BE2C (cell line): ENCODE data around the gene ABCC5.

Source experiments
- DNase-seq: peaks from one replicate; pipeline ENCODE4 v3.0.0-alpha.2; 2020
- H3K27me3 ChIP-seq: fragments of 250-450 bp; sonication (Bioruptor Pico); 2 replicates; pipeline ENCODE4 v1.5.1; 2020; ENCODE audit warnings: mild to moderate bottlenecking
- H3K36me3 ChIP-seq: fragments of 250-450 bp; sonication (Bioruptor Pico); 2 replicates; pipeline ENCODE4 v1.5.1; 2020; ENCODE audit warnings: mild to moderate bottlenecking
- H3K4me1 ChIP-seq: fragments of 250-450 bp; sonication (Bioruptor Pico); 2 replicates; pipeline ENCODE4 v1.5.1; 2020
- H3K4me3 ChIP-seq: 2 replicates; pipeline ENCODE4 v1.5.1; 2011; ENCODE audit warnings: low read depth, low read length
- H3K9me3 ChIP-seq: fragments of 250-450 bp; sonication (Bioruptor Pico); 2 replicates; pipeline ENCODE4 v1.5.1; 2020
- TF ChIP-seq, protein P1 (sequence below): IDR thresholded peaks from 2 replicates; pipeline ENCODE4 v1.5.1; 2012; ENCODE audit warnings: mild to moderate bottlenecking, low read depth, low read length

Gene ABCC5

DNA sequence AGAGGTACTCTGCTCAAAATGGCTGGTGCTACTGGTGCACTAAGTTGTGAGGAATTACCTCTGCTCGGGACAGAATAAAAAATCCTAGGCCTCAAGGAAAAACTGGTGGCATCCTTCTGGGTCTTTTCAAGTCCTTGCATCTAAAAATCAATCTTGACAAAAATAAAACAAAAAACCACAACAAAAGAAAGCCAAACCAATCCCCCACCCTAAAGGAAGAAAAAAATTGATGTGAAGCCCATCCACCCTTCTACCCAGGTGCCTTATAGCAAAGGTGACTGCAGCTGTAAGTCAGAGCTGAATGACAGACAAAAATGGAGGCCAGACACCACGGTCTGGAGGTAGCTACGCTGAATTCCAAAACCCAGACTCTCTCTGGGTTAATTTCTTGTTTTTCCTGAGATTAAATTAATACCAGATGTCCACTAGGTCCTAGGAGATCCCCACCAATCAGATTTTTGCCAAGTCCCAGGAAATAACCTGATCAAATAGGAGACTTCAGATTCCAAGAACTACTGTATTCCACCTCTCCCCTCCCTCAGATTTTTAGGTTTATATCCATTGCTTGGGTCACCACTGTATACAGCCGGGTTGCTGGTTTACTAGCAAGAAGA, 33.5 kb downstream of the ABCC5 start:
- no peaks in the 10 kb centered on the region for H3K27me3 ChIP-seq
- H3K4me3 ChIP-seq = no peak overlapping the region
- no peaks in the 10 kb centered on the region; the same call in 1 of the 2 replicates for H3K4me1 ChIP-seq
- no peak for DNase-seq
- H3K9me3 ChIP-seq = no peaks in the 10 kb centered on the region
- peaks cover 73% of the 10 kb centered on the region for H3K36me3 ChIP-seq
- TF ChIP-seq, protein P1, sequence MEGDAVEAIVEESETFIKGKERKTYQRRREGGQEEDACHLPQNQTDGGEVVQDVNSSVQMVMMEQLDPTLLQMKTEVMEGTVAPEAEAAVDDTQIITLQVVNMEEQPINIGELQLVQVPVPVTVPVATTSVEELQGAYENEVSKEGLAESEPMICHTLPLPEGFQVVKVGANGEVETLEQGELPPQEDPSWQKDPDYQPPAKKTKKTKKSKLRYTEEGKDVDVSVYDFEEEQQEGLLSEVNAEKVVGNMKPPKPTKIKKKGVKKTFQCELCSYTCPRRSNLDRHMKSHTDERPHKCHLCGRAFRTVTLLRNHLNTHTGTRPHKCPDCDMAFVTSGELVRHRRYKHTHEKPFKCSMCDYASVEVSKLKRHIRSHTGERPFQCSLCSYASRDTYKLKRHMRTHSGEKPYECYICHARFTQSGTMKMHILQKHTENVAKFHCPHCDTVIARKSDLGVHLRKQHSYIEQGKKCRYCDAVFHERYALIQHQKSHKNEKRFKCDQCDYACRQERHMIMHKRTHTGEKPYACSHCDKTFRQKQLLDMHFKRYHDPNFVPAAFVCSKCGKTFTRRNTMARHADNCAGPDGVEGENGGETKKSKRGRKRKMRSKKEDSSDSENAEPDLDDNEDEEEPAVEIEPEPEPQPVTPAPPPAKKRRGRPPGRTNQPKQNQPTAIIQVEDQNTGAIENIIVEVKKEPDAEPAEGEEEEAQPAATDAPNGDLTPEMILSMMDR = no peak

DNA sequence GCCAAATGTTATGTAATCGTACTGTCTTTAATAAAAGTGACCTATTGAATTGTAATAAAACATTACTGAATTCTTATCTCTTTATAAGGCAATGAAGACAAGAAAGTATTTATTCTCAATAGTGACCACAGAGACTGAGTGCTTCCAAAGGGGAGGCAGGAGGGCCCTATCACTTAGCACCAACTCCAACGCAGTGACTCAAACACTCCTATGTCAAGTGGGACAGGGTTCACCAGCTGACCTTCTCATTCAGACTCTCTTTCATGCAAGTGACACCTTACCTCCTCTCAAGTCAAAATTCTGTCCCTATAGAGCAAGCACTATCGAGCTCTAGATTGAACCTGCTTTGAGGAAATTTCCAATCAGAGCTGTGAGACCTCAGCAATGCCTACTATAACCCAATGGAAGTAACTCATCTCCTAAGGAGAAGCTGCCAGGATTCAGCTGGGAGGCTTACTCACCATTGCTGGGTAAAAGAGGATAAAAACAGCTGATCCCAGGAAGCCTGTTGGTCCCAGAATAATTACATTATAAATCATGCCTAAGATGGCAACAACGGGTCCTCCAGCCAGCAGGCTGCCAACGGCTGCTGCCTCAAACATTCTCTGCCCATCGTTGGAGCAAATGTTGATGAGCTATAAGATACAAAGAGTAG, 35.6 kb downstream of the ABCC5 start:
- DNase-seq = no peak
- Histone ChIP-seq H3K27me3 (no peaks in the 10 kb centered on the region), H3K9me3 (no peaks in the 10 kb centered on the region), H3K36me3 (peaks cover 63% of the 10 kb centered on the region), H3K4me1 (no peaks in the 10 kb centered on the region; the same call in 1 of the 2 replicates), H3K4me3 (no peak overlapping the region)
- TF ChIP-seq, protein P1 = no peak

DNA sequence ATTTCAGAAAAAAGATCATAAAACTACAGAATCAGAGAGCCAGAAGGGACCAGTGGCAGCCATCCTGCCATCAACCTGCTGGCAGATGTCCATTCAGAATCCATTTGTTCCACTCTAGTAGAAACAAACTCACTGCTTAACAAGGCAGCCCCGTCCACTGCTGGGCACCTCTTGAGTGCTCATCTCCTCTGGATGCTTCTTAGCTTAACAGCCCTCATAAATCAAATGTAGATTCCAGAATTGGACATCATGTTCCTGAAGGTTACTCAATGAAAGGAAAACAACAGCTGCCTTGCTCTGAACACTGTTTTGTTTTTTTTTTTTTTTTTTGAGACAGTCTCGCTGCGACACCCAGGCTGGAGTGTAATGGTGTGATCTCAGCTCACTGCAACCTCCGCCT, 37.3 kb downstream of the ABCC5 start:
- no peak for DNase-seq
- H3K9me3 ChIP-seq = no peaks in the 10 kb centered on the region
- peaks cover 60% of the 10 kb centered on the region for H3K36me3 ChIP-seq
- TF ChIP-seq, protein P1 = no peak
- H3K4me3 ChIP-seq = no peak overlapping the region
- no peaks in the 10 kb centered on the region for H3K27me3 ChIP-seq
- no peaks in the 10 kb centered on the region; the same call in 1 of the 2 replicates for H3K4me1 ChIP-seq

DNA sequence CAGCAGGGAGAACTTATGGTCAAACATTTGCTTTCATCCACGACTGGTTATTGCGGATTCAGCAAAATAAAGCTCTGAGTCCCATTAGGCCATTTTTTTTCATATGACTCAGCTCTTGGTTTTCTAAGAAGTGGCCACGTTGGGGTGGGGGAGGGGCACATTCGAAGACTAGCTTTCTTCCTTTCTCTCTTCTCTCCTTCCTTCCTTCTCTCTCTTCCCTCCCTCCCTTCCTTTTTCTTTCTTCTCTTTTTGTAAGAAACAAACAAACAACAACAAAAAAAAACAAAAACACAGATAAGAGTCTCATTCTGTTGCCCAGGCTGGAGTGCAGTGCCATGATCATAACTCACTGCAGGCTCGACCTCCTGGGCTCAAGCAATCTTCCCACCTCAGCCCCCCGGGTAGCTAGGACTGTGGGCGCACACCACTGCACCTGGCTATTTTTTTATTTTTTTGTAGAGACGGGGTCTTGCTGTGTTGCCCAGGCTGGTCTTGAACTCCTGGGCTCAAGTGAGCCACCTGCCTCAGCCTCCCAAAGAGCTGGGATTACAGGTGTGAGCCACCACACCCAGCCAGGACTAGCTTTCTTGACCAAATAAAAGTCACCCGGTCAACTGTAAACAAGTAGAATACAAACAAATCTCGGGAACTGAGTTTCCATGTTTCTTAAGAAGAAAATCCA, 41.6 kb downstream of the ABCC5 start:
- no peak for DNase-seq
- TF ChIP-seq, protein P1 = no peak
- peaks cover 35% of the 10 kb centered on the region for H3K36me3 ChIP-seq

DNA sequence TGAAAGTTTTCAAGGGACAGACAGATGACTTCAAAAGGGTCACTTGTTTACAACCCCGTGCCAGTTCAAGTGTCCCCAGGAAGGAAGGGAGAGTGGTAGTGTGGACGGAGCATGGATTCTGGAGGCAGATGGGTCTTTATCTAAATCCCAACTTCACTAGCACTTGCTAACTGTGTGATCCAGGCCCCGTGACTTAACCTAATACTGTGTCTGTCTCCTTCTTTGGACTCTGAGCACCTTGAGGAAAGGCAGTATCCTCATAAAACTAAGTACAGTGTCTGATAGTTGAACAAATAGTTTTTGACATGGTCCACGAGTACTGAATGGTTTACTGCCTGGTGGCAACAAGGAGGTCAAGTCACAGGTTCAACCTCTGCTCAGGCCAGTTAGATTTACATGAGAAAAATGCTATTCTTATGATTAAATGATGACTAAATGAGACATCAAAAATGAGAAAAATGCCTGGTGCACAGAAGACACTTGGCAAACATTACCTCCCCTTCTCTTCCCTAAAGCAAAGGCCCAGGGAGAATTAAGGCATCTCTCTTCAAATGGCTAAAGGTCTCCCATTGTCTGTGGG, 48.9 kb downstream of the ABCC5 start:
- Histone ChIP-seq H3K27me3 (no peaks in the 10 kb centered on the region), H3K4me1 (no peaks in the 10 kb centered on the region), H3K36me3 (peaks cover 53% of the 10 kb centered on the region), H3K9me3 (no peaks in the 10 kb centered on the region; the same call in 1 of the 2 replicates), H3K4me3 (no peak overlapping the region)
- TF ChIP-seq, protein P1 = no peak
- no peak for DNase-seq

More for the DNA sequence above, 41.6 kb downstream of the ABCC5 start:
- Histone ChIP-seq H3K4me3 (no peak overlapping the region), H3K4me1 (no peaks in the 10 kb centered on the region), H3K9me3 (no peaks in the 10 kb centered on the region), H3K27me3 (no peaks in the 10 kb centered on the region)
